Tibial artery (tissue), 4 donors: ENCODE measurements around the gene ZNF441.

ENCODE experiments used
- DNase-seq, 2 donors: peaks; one replicate each; pipeline ENCODE4 v3.0.0-alpha.2; 2019
- H3K27ac ChIP-seq, 2 donors: fragments of 200-600 bp; sonication (generic) in 1 of 2; 1 replicate in 1 of 2; 2 replicates in 1 of 2; pipeline ENCODE4 v1.5.1; 2018 to 2019; ENCODE audit warnings: mild to moderate bottlenecking in 1 of 2
- H3K27me3 ChIP-seq, 2 donors: fragments of 200-600 bp; sonication (generic) in 1 of 2; one replicate each; pipeline versions ENCODE4 v1.5.1 to v1.6.0; 2016 to 2019
- H3K36me3 ChIP-seq, 3 donors: fragments of 200-600 bp; sonication (generic) in 2 of 3; one replicate each; pipeline ENCODE4 v1.5.1; 2016 to 2019; ENCODE audit warnings: mild to moderate bottlenecking in 2 of 3
- H3K4me1 ChIP-seq, 4 donors: fragments of 200-600 bp; sonication (generic) in 2 of 4; 1 replicate in 3 of 4; 2 replicates in 1 of 4; pipeline ENCODE4 v1.5.1; 2016 to 2019
- H3K4me3 ChIP-seq, 2 donors: fragments of 200-600 bp; sonication (generic) in 1 of 2; 1 replicate in 1 of 2; 2 replicates in 1 of 2; pipeline ENCODE4 v1.5.1; 2018 to 2019; ENCODE audit warnings: mild to moderate bottlenecking in 2 of 2
- H3K9me3 ChIP-seq, 3 donors: fragments of 200-600 bp; sonication (generic) in 1 of 3; one replicate each; pipeline ENCODE4 v1.5.1; 2016 to 2019
- intact Hi-C: fragments of 100-400 bp; cut with DNase I; formaldehyde crosslinking; loops from one replicate; pipeline ENCODE4 v1.15.0; 2023; ENCODE audit warnings: low total_unique reads
- TF ChIP-seq, protein P1 (sequence below), 2 experiments: fragments of 200-600 bp in 1 of 2; fragments of 450-650 bp in 1 of 2; IDR thresholded peaks; one replicate each; pipeline ENCODE4 v1.5.1; 2017 to 2019; ENCODE audit warnings: antibody characterized with exemption in 2 of 2, mild to moderate bottlenecking in 1 of 2, moderate library complexity in 1 of 2

Gene ZNF441

DNA sequence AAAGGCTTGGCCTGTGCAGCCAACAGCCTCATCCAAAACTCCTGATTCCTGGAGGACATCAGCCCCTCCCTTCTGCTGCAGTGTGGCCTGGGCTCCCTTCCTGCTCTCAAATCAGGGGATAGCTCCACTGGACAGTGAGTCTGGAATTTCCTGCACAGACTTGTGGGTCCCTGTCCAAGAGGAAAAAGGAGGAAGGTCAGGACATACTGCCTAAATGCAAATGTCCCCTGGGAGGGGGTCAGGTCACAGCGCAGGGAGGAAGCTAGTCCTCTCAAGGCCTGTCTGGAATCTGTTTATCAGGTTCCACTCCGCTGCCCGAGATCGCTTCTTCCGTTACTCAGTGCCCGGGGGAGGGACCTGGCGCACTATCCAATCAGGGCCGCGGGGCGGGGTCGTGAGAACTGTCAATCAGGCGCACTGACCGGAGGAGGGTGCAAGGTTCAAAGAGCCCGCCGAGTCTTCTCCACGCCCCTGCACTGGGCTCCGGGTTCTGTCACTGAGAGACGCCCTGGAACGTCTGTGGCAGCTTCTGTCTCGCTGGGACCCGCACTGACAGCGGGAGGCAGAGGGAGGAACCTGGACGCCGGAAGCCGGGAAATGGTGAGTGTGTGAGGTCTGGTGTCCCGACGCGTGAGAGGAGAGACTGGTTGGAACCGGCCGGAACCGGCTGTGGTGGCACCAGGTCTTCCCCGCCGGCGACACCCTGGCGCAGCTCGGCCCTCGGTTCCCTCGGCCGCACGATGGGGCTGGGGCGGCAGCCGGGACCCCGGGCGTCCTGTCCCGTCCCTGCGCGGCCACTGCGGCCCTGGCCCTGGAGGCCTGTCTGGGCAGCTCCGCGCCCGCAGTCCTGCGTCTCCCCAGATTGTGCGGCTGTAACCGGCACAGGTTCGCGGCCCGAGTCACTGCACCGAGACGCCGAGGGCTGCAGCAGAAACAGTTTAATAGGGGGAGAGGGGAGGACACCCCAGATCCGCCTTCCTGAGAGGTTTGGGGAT lies at the start of gene ZNF441:
Gene ZNF441 (plus strand): TSS at position 404 of the 995 bp plus-strand sequence. CDS start 194 bp downstream, at position 598.
- H3K27me3 ChIP-seq = no peaks in the 10 kb centered on the region
- H3K4me1 ChIP-seq = peaks cover 0 to 18% (median 14%) of the 10 kb centered on the region in 4 donors
- peak within 1 kb of the TSS; percentile 82 to 85 for H3K4me3 ChIP-seq
- H3K27ac ChIP-seq = peak within 1 kb of the TSS; percentile 97
- peaks cover 0 to under 1% (median 0%) of the 10 kb centered on the region in 3 donors for H3K9me3 ChIP-seq
- DNase-seq = peak; percentile 99
- TF ChIP-seq, protein P1, sequence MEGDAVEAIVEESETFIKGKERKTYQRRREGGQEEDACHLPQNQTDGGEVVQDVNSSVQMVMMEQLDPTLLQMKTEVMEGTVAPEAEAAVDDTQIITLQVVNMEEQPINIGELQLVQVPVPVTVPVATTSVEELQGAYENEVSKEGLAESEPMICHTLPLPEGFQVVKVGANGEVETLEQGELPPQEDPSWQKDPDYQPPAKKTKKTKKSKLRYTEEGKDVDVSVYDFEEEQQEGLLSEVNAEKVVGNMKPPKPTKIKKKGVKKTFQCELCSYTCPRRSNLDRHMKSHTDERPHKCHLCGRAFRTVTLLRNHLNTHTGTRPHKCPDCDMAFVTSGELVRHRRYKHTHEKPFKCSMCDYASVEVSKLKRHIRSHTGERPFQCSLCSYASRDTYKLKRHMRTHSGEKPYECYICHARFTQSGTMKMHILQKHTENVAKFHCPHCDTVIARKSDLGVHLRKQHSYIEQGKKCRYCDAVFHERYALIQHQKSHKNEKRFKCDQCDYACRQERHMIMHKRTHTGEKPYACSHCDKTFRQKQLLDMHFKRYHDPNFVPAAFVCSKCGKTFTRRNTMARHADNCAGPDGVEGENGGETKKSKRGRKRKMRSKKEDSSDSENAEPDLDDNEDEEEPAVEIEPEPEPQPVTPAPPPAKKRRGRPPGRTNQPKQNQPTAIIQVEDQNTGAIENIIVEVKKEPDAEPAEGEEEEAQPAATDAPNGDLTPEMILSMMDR (IDR thresholded peaks at IDR 0.05) = no peak
- H3K36me3 ChIP-seq = no peaks in the 10 kb centered on the region
- intact Hi-C loops = loop anchor here (1.0 kb wide), 1 partner anchor 28 kb away; no protein-coding TSS in a partner anchor

DNA sequence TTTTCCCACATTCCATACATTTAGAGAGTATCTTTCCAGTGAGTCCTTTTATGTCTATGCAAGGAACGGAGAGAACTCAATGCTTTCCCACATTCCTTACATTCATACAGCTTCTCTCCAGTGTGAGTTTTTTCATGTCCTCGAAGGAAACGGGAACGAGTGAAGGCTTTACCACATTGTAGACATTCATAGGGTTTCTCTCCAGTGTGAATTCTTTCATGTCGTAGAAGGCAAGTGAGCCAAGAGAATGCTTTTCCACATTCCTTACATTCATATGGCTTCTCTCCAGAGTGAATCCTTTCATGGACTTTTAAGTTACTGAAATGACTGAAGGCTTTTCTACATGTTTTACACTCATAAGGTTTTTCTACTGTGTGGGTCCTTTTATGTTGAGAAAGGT lies 45.1 kb upstream of the ZNF441 start:
- Histone ChIP-seq H3K4me1 (no peaks in the 10 kb centered on the region), H3K4me3 (no peak overlapping the region), H3K27ac (no peak overlapping the region), H3K9me3 (peaks cover 0 to 49% (median 23%) of the 10 kb centered on the region in 3 donors), H3K36me3 (peaks cover 52 to 67% (median 54%) of the 10 kb centered on the region in 3 donors), H3K27me3 (no peaks in the 10 kb centered on the region)
- intact Hi-C loops = no loop called here
- no peak for DNase-seq
- TF ChIP-seq, protein P1 (IDR thresholded peaks at IDR 0.05) = no peak

DNA sequence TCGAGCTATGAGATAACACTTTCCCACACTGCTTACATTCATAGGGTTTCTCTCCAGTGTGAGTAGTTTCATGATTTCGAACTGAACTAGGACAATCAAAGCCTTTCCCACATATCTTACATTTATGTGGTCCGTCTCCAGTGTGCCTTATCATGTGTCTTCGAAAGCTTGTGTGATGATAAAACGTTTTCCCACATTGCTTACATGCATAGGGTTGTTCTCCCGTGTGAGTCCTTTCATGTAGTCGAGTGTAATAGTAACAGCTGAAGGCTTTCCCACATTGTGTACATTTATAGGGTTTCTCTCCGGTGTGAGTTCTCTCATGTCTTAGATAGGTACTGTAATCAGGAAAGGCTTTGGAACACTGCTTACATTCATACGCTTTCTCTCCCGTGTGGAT lies 44.4 kb upstream of the ZNF441 start:
- no peaks in the 10 kb centered on the region for H3K4me1 ChIP-seq
- TF ChIP-seq, protein P1 (IDR thresholded peaks at IDR 0.05) = no peak
- H3K27me3 ChIP-seq = no peaks in the 10 kb centered on the region
- peaks cover 52 to 71% (median 54%) of the 10 kb centered on the region in 3 donors for H3K36me3 ChIP-seq
- H3K27ac ChIP-seq = no peak overlapping the region
- DNase-seq = no peak
- intact Hi-C loops = no loop called here
- no peak overlapping the region for H3K4me3 ChIP-seq
- H3K9me3 ChIP-seq = peaks cover 0 to 49% (median 23%) of the 10 kb centered on the region in 3 donors

GRCh38 chr19:11729586-11729985 lies 37.2 kb upstream of the ZNF441 start:
- intact Hi-C loops = no loop called here
- H3K9me3 ChIP-seq = no peaks in the 10 kb centered on the region
- H3K4me3 ChIP-seq = no peak overlapping the region
- peaks cover 14 to 40% (median 26%) of the 10 kb centered on the region in 3 donors for H3K36me3 ChIP-seq
- H3K27me3 ChIP-seq = no peaks in the 10 kb centered on the region
- no peaks in the 10 kb centered on the region for H3K4me1 ChIP-seq
- no peak for DNase-seq
- TF ChIP-seq, protein P1 (IDR thresholded peaks at IDR 0.05) = no peak
- no peak overlapping the region for H3K27ac ChIP-seq

- no peak overlapping the region for H3K27ac ChIP-seq
- no peak overlapping the region for H3K4me3 ChIP-seq
- DNase-seq = no peak
- TF ChIP-seq, protein P1 (IDR thresholded peaks at IDR 0.05) = no peak
- H3K4me1 ChIP-seq = peaks cover 0 to 25% (median 8%) of the 10 kb centered on the region in 4 donors
- intact Hi-C loops = no loop called here
- no peaks in the 10 kb centered on the region for H3K9me3 ChIP-seq
- H3K36me3 ChIP-seq = peaks cover 0 to 7% (median 5%) of the 10 kb centered on the region in 3 donors
- H3K27me3 ChIP-seq = no peaks in the 10 kb centered on the region
Observed at GRCh38 chr19:11735375-11735774, 31.4 kb upstream of the ZNF441 start.
